NT2/D1 (cell line): ENCODE data around the gene EPC1.

Experiments used
- SUZ12 ChIP-seq: IDR thresholded peaks from 2 replicates; pipeline ENCODE4 v1.6.1; 2011; ENCODE audit not compliant: insufficient read length, insufficient read depth; ENCODE audit errors: extremely low read depth
- YY1 ChIP-seq: IDR thresholded peaks from 2 replicates; pipeline ENCODE4 v1.6.1; 2011; ENCODE audit not compliant: insufficient read length, insufficient read depth
- ZNF274 ChIP-seq: IDR thresholded peaks from 2 replicates; pipeline ENCODE4 v1.6.1; 2011; ENCODE audit warnings: mild to moderate bottlenecking, low read depth, low read length

DNA sequence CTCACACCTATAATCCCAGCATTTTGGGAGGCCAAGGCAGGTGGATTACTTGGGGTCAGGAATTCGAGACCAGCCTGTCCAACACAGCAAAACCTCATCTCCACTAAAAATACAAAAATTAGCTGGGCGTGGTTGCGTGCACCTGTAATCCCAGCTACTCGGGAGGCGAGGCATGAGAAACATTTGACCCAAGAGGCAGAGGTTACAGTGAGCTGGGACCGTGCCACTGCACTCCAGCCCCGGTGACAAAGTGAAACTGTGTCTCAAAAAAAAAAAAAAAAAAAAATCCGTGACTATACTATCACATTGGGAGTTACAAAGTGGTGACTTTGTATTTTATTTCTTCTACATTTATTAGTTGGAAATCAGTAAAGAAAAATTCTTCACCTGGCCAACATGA lies 101.2 kb downstream of the EPC1 start:
- TF ChIP-seq YY1 (no peak), SUZ12 (no peak), ZNF274 (no peak)
